GM21528 (cell line): ENCODE results near the gene PYGM.

Experiments
- ATAC-seq: cut with Tn5 transposase; IDR thresholded peaks from one replicate; pipeline ENCODE4 v1.9.1; 2021; ENCODE audit warnings: mild to moderate bottlenecking, moderate library complexity; ENCODE audit not compliant: unreplicated experiment, low FRiP score

Gene PYGM

DNA sequence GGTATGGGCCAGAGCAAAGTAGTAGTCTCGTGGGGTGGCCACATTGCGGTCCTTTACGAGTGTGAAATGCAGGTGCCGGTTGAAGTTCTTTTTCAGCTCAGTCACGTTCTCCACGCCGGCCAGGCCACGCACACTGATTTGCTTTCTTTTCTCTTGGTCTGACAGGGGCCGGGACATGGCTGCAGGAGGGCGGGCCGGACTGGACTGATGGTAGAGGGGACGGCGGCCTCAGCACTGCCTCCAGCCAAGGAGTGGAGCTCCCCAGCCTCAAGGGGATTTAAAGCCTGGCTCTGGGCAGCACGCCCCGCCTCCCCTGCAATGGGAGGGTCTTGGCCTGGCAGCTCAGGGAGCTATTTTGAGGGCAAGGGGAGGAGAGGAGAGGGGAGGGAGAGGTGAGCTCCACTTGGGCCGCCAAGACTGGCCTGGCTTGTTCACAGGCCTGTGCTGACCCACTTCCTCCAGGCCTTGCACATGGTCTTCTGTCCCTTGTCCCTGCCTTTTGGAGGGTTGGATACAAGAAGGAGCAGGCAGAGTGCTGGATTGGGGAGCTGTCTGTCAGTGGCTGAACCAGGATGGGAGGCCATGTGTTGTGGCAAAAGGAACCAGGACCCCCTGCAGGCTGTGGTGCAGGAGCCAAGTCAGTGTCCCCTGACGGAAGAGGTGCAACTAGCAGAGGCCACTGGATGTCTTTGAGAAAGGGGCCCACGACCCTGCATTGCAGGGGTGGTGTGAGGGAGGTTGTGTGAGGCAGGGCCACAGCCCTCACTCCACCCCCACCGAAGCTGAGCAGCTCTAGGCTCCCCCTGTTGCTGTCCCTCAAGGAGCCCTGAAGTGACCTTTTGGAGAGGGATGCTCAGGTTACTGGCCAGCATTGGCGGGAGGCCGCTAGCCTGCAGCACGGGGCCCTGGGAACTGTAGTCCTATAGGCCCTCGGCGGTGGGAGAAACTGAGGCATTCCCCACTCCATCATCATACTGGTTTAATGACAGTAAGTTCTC, at the start of gene PYGM:
TSS of gene PYGM (minus strand) at position 253 of the 998 bp plus-strand sequence. CDS start at position 177, 76 bp downstream.
- ATAC-seq = no peak

DNA sequence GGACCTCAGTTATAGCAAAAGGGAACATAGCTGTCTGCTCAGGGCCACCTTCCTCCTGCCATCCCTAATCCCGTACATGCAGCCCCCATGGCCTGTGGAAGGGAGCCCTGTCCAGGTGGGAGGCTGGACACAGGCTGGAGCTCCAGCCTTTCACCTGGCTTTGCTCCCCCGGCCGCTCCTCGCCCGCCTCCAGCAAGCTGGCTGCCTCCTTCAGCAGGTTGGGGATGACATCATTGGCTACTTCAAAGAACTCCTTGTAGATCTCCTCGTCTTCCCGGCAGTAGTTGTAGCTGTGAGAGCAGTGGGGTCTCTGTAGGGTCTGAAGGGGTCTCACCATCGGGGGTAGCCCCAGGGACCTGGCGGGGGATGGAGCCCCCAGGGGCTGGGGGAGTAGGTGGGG, 45.7 kb upstream of the PYGM start:
- ATAC-seq = no peak

DNA sequence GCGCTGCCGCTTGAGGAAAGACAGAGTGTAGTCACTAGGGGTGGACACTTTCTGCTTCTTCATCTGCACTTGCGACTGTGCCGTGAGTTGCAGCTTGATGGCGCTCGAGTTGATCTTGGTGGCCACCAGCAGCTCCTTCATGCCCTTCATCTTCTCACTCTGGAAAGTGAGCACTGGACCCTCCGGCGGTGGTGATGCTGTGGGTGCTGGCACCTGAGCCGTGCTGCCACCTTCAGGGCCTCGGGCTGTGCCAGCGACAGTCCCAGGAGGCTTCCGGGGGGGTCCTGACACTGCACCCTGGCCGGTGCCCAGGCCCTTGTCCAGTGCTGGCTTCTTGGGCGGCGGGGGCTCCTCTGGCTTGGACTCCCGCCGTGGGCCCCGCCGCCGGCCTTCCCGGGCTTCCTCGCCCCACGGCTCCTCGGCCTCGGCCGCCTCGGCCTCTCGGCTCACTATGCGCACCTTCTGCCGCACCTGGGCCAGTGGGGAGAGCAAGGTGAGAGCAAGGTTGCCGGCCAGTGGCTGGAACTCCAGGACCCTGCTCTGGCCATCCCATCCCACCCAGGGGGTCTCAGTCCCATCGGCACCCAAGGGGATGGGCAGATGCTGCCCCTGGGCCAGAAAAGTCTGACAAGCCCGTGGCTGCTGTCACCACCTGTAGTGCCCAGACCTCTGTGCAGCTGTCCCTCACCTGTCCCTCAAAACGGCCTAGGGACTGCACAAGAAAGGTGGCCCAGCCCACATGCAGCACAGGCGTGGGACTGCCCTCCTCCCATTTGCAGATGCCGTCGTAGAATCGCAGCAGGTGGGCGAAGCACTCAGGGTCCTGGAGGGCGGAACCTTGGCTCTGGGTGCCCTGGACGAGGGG, 44.8 kb upstream of the PYGM start:
- ATAC-seq = no peak

DNA sequence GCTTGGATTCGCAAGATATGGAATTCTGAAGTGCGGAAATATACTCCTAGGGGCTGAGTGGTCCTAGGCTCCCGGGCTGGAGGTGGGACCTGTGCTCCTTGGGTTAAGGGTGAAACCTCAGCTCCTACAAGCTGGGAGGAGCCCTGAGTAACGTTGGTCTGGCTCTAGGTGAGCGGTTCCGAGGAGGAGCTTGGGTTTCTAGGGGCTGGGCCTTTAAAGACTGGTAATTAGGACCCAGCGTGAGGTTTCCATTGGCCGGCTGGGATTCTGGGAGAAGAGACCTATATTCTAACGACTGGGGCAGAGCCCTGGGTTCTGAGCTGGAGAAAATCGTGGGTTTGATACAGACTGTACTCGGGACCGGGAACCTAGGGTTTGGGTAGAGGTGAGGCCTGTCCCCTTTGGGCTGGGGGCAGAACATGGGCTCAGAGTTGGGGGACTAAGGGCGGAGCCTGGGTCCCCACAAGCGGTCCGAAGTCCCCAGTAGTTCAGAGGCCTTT, 44.1 kb upstream of the PYGM start:
- ATAC-seq = no peak

DNA sequence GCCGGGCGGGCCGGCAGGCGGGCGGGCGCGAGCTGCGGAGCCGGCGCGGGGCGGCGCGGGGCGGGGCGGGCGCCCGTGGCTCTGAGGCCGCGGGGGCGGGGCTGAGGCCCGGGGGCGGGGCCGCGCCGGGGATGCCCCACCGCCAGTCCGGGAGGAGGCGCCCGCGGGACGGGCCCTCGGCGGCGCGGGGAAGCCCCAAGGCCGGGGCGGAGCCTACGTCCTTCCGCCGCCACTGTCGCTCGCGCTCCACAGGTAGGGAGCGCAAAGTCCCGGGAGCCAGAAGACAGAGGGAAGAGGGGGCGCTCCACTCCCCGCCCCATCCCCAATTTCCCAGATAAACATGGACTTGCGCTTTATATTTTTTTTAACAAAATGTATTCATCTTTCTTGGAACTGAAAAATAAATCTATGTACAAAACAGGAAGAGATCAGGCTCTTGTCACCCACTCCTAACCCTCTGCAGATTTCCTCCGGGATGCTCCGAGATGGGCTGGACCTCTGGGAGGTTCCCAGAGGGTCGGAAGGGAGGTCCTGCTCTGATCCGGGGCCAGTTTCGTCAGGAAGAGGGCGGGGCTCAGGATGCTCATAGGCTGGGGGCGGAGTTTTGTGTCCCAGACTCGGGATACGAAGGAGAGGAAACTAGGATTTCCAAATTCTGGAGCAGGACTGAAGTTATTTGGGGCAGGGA, 43.5 kb upstream of the PYGM start, which contains the start of gene MAP4K2:
TSS of gene MAP4K2 (minus strand) at position 57 of the 688 bp plus-strand sequence. CDS start 65 bp downstream, outside the sequence.
- ATAC-seq = peak; percentile 54

DNA sequence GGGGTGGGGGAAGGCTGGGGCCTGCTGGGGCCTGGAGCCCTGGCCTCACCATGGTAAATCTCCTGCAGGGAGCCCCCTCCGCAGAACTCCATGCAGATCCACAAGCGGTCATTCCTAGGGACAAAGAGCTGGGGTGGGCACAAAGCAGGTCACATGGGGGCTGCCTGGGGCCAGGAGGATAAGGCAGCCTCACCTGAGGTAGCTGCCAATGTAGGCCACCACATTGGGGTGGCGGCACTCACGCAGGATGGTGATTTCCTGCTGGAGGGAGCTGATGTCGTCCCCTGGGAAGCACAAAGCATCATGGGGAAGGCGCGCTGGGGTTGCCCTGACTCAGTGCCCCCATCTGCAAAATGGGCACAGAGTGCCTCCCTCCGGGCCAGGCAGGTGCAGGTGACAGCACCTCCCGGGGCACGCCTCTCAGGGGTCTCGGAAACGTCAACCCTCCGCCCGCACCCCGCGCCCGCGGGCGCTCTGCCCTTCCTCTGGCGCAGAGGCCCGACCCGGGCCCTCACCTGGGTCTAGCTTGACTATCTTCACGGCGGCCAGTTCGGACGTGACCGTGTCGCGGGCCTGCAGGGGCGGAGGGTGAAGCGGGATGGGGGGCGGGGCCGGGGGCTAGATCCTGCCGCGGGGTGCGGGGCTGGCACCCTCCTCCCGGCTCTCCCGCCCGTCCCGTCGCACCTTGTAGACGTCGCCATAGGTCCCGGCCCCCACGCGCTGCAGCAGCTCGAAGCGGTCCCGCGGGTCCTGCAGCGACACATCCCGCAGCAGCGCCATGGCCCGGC, 42.8 kb upstream of the PYGM start:
- peak; percentile 12 for ATAC-seq

DNA sequence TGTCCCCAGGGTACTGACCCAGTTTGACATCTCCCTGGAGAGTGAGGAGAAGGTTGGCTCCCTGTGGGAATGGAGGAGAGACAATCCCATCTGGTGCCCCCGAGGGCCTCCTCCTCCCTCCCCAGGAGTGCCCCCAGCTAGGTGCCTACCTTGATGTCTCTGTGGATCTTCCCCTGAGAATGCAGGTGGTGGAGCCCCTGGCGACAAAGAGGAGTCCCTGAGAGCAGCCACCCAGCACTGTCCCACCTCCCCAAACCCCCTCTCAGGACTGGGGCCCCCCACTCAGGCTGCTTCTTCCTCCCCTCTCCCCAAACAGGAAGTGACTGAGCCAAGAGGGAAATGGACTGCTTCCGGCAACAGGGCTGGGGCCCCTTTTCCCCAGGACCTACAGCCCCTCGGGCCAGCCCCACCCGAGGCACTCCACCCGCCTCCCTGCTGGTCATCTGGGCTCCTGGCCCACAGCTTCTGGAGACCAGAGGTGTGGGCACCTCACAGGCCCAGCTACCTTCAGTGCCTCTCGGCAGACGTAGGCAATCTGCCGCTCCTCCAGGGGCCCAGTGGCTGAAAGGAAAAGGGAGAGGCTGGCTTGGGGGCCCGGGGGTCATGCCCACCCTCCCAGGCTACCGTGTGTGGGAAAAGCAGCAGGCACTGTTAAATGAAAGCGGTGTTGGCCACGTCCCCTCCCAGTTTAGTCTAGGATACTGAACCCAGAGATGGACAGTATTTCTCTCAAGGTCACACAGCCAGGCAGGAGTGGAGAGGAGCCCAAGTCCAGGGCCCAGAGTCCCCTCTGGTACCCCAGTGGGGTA, 42.0 kb upstream of the PYGM start:
- no peak for ATAC-seq

DNA sequence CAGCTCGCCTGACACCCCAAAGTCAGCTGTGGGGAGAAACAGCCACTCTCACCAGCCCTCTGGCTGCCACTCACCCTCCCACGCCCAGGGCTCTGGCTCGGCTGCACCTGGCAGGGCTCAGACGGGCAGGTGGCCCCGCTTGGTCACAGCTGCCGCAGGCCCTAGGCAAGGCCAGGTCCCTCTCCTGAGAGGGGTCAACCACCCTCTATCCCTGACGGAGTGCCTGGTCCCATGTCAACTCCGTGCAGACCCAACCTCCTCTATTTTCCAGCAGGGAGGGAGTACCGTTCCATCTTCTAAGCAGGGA, 41.3 kb upstream of the PYGM start:
- ATAC-seq = no peak

DNA sequence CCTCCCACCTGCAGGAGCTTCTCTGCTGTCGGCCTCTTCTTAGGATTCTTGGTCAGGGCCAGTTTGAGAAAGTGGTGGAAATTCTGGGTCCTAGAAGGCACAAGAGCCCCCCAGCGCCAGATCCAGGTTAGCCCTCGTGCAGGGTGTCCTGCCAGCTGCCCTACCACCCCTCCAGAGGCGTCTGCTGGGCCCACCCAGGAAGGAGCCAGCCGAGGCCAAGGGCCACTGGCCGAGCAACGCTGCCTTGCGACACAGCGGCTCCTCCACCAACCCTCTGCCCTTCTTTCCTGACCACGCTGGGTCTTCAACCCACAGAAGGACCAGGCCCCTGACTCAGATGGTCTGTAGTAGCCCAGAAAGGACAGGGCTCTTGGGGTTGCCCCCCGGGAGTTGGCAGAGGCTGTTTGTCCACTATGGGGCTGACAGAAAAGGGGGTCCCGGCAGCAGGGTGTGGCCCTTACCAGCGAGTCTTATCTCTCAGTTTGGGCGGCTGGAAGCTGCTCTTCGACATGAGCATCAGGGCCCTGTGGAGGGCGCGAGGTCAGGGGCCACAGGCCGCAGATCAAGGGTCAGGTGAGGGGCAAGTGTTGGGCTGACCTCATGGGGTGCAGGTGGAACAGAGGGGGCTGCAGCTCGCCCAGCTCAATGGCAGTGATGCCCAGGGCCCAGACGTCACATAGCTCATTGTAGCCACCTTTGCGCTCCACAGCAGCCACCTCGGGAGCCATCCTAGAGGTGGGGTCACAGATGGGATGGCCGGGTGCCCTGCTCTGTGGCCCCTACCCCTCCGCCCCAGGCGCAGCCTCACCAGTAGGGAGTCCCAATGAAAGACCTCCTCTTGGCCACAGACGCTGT, 40.8 kb upstream of the PYGM start:
- ATAC-seq = no peak

DNA sequence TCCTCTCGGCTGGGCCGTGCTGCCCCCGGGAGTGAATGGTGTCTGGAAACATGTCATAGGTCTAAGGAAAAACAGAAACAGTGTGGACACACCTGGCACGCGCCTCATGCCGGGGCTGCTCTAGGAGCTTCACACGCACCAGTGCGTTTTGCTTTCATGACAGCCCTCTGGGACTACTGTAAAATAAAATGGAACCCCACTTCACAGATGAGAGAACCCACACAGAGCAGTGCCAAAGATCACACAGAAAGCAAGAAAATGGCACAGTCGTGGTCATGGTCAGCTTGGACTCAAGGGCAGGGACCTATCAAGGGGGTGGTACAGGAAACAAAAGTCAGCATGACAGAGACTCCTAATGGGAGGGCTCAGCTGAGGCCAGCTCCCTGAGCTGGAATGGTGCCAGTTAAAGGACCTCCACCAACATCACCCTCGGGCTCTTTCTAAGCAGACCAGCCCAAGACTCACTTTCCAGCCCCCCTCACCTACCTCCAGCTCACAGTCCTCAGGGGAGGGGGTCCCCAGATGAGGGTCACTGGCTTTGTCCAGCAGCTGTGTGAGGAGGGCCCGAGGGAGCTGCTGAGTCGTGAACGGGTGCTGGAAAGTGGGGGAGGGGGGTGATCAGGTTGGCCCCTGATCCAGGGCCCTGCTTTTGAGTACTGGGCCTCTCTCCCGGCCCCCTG, 40.0 kb upstream of the PYGM start:
- ATAC-seq = no peak

DNA sequence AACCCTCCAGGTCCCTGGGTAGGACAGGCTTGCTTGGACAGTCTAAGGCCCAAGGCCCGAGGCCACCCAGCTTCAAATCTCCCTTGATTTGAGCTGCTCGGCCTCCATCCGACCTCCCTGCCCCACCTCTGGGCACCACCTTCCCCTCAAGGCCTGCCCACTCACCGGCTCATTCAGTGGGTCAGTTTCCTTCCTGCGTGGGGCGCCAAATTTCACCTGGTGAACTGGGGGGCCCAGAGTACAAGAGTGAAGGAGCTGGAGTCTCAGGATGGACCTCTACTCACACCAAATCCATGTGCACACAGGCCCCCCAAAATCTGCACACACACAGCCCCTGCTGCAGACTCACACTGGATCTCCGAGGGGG, 39.5 kb upstream of the PYGM start:
- ATAC-seq = no peak

DNA sequence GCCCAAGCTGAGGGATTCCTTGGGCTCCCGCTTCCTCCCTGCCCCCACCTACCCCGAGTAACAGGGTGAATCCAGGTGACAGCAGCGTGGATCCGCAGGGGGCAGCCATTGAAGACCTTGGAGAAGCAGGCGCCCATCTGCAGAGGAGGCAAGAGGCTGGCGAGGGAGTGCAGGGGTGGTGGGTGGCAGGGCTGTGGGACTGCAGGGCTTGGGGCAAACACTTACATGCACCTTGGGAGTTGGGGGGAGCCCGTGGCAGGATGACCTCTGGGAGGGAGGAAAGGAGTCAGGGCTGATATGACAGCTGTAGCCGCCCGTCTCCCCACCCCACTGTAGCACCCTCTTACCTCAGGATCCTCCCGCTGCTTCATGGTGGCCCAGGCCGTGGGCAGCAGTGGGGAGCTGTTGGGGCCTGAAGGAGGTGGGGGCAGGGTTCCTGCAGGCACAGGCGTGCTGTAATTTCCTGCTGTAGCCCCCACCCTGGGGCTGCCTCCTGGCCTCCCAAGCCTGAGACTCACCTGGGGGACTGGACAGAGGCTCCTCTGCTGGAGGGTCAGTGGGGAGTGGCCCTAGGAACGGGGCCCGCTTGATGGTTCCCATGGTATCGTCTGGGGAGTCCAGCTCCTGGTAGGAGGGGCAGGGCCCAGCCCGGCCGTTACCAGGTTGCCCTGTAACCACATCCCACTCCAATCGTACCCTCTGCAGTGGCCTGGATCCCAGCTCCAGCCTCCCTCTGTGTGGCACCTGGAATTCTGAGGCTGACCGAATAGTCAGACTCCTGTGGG, 37.2 kb upstream of the PYGM start:
- ATAC-seq = no peak

DNA sequence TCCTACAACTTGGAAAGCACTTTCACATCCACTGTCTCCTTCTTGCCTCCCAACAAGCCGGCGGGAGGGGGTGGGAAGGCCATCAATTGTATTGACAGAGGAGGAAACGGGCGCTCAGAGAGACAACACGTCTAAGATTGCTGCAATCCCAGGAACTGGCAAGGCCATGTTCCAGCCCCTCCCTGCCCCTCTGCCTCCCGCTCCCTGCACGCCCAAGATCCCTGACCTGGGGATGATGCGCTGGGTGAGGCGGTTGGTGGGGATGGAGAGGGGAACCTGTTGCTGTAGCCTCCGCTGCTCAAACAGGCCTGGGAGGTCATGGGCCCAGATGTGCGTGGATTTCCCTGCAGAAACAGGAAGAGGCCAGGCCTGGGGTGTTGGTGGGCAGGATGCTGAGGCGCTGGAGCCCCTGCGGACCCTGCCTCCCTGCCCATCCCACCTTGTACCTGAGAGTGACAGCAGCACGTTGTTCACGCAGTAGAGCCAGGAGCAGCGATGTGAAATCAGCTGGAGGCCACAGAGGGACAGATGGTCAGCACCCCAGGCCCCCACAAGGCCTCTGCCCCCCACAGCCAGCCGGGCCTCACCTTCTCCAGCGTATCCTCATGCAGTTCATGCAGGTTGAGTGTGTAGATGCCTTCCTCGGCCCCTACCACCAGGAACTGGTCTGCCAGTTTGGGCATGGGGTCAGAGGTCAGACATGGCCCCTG, 36.4 kb upstream of the PYGM start:
- no peak for ATAC-seq

DNA sequence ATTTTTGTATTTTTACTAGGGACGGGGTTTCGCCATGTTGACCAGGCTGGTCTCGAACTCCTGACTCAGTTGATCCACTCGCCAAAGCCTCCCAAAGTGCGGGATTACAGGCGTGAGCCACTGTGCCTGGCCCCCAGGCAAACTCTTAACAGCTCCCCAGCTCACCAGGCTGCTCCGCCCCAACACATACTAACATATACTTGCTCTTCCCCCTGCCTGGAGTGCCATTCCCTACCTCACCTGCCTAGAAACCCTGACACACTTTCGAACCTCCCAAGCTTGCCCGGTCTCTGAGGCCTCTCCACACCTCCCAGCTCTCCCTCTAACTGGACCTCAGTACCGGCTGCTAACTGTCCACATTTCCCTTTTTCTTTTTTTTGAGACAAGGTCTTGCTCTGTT, 34.8 kb upstream of the PYGM start:
- no peak for ATAC-seq

DNA sequence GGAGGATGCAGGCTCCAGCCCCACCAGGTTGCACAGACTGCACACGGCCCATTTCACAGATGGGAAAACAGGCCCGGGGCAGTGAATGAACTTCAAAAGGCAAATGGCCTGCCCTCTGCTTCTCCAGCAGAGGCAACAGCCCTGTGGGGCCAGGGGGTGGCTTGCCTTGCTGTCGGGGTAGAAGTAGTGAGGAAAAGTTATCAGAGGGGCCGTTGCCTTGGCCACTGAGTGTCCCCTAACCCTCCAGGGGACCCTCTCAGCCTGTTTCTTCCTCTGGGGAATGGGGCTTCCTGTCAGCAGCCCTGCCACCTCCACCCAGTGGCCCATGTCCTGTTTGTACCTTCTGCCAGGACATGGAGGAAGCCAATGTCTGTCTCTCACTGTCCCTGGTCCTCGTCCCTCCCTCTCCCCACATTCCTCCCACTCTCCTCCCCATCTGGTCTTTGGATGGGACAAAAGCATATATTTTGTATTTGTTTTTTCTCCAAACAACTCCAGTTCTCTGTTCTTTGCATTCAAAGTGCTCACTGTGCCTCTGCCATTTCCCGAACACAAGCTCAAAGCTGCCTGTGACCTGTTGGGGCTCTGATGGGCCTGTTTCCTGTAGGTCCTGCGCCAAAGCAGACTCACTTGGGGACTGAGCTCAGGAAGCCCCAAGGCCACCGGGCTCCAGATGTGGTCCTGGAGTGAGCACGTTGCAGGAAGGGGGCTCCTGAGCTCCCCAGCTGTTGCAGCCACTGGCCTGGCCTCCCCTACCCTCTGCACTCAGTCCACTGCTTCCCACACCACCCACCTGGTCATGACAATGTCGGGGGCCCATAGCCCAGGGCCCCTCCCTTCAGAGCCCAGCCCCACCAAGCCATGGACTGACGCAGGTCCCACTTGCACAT, 33.7 kb upstream of the PYGM start:
- no peak for ATAC-seq
